ENCODE measurements around the gene ABCG1.

The ABCG1 gene

GRCh38 chr21:42199868-42200463, 19.0 kb upstream of the ABCG1 start:
- DNase-seq (ENCODE audit: low spot score), result no peak
- in situ Hi-C loops (cut with MboI; ENCODE audit: low sequenced_read_pairs, unreplicated experiment), result no loop called here
- TF ChIP-seq, protein P1, sequence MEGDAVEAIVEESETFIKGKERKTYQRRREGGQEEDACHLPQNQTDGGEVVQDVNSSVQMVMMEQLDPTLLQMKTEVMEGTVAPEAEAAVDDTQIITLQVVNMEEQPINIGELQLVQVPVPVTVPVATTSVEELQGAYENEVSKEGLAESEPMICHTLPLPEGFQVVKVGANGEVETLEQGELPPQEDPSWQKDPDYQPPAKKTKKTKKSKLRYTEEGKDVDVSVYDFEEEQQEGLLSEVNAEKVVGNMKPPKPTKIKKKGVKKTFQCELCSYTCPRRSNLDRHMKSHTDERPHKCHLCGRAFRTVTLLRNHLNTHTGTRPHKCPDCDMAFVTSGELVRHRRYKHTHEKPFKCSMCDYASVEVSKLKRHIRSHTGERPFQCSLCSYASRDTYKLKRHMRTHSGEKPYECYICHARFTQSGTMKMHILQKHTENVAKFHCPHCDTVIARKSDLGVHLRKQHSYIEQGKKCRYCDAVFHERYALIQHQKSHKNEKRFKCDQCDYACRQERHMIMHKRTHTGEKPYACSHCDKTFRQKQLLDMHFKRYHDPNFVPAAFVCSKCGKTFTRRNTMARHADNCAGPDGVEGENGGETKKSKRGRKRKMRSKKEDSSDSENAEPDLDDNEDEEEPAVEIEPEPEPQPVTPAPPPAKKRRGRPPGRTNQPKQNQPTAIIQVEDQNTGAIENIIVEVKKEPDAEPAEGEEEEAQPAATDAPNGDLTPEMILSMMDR (IDR thresholded peaks at IDR 0.05; ENCODE audit: borderline replicate concordance, control extremely low read depth, extremely low read depth, insufficient read depth, missing control alignments), result no peak

GRCh38 chr21:42200906-42201614, 17.9 kb upstream of the ABCG1 start:
- TF ChIP-seq, protein P1 (IDR thresholded peaks at IDR 0.05; ENCODE audit: borderline replicate concordance, control extremely low read depth, extremely low read depth, insufficient read depth, missing control alignments), result no peak
- DNase-seq (ENCODE audit: low spot score), result no peak
- in situ Hi-C loops (cut with MboI; ENCODE audit: low sequenced_read_pairs, unreplicated experiment), result no loop called here

GRCh38 chr21:42201615-42202161, 17.3 kb upstream of the ABCG1 start:
- DNase-seq (ENCODE audit: low spot score), result no peak
- TF ChIP-seq, protein P1 (IDR thresholded peaks at IDR 0.05; ENCODE audit: borderline replicate concordance, control extremely low read depth, extremely low read depth, insufficient read depth, missing control alignments), result no peak
- in situ Hi-C loops (cut with MboI; ENCODE audit: low sequenced_read_pairs, unreplicated experiment), result no loop called here

GRCh38 chr21:42202321-42202720, 16.6 kb upstream of the ABCG1 start:
- DNase-seq (ENCODE audit: low spot score), result no peak
- in situ Hi-C loops (cut with MboI; ENCODE audit: low sequenced_read_pairs, unreplicated experiment), result no loop called here
- TF ChIP-seq, protein P1 (IDR thresholded peaks at IDR 0.05; ENCODE audit: borderline replicate concordance, control extremely low read depth, extremely low read depth, insufficient read depth, missing control alignments), result no peak

DNA sequence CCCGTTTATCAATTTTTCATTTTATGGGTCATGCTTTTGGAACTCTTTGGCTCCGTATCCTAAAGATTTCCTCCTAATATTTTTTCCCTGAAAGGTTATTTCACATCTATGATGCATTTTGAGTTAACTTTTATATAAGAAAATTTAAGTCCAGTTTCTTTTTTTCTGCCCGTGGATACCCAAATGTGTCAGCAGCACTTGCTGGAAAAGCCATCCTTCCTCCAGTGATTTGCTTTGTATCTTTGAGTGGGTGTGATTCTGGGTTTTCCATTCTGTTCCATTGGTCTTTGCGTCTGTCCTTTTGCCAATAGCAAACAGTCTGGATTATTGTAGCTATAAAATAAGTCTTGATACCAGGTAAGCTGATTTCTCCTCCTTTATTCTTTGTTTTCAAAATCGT, 15.6 kb upstream of the ABCG1 start:
- DNase-seq (ENCODE audit: low spot score), result no peak
- in situ Hi-C loops (cut with MboI; ENCODE audit: low sequenced_read_pairs, unreplicated experiment), result no loop called here
- TF ChIP-seq, protein P1 (IDR thresholded peaks at IDR 0.05; ENCODE audit: borderline replicate concordance, control extremely low read depth, extremely low read depth, insufficient read depth, missing control alignments), result no peak

- no peak for DNase-seq (ENCODE audit: low spot score)
- in situ Hi-C loops (cut with MboI; ENCODE audit: low sequenced_read_pairs, unreplicated experiment), result no loop called here
- TF ChIP-seq, protein P1 (IDR thresholded peaks at IDR 0.05; ENCODE audit: borderline replicate concordance, control extremely low read depth, extremely low read depth, insufficient read depth, missing control alignments), result no peak
These were observed 15.0 kb upstream of the ABCG1 start for GRCh38 chr21:42203936-42204335.

All from GM13976 (cell line).